ENCODE measurements around the gene TEC. TPM values are rescaled to one million over a fixed set of nuclear protein-coding genes. Genes with fewer than 3 reads are reported as not detected.

TEC gene
- polyA plus RNA-seq, 1 donor (not counting 4 experiments of a cell fraction or from before 2014, with no cell fraction given) = 0.39 TPM

DNA sequence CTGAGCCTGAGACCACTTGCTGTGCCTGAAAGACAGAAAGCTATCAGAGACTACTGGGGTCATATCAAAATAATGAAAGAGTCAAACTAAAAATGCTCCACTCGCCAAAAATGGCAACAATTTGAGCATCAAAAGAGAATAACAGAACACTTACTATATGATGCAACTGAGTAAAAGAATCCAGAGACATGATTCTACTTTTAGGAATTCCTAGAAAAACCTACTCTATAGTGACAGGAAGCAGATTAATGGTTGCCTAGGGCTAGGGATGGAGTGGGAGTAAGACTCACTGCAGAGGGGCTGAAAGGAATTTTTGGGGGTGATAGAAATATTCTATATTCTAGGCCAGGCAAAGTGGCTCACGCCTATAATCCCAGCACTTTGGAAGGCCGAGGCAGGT is 42.3 kb upstream of the TEC start:
- H2AFZ ChIP-seq (ENCODE audit: control insufficient read depth, low read length) = no peak overlapping the region
- no peak overlapping the region for H3K9ac ChIP-seq (ENCODE audit: control insufficient read depth, extremely low read depth, insufficient read depth, low read length)
- H3K36me3 ChIP-seq (ENCODE audit: control insufficient read depth in 2 of 2, extremely low read depth in 1 of 2, insufficient read depth in 2 of 2, low read length in 2 of 2) = no peaks in the 10 kb centered on the region
- FAIRE-seq = no peak
- no peaks in the 10 kb centered on the region for H3K9me3 ChIP-seq (ENCODE audit: control insufficient read depth, low read depth, low read length)
- no peaks in the 10 kb centered on the region for H4K20me1 ChIP-seq (ENCODE audit: control insufficient read depth, extremely low read depth, insufficient read depth, low read length)
- no peaks in the 10 kb centered on the region for H3K27me3 ChIP-seq (ENCODE audit: control insufficient read depth, extremely low read depth, insufficient read depth, low read length)
- no peak overlapping the region for H3K4me3 ChIP-seq (ENCODE audit: control insufficient read depth in 2 of 3, extremely low read depth in 1 of 3, insufficient read depth in 2 of 3, low read depth in 1 of 3, low read length in 3 of 3)
- dilution Hi-C loops (cut with MboI; ENCODE audit: extremely low pct_ligation_motif_present, low sequenced_read_pairs) = no loop called here
- DNase-seq (ENCODE audit: low read depth, low spot score) = no peak
- H3K4me1 ChIP-seq (ENCODE audit: control insufficient read depth, extremely low read depth, insufficient read depth, low read length) = no peaks in the 10 kb centered on the region
- no peak overlapping the region for H3K27ac ChIP-seq (ENCODE audit: control insufficient read depth, insufficient read depth, low read length)
- H3K79me2 ChIP-seq (ENCODE audit: control insufficient read depth, insufficient read depth, low read length) = no peaks in the 10 kb centered on the region
- no peak overlapping the region for H3K4me2 ChIP-seq (ENCODE audit: control insufficient read depth, extremely low read depth, insufficient read depth, low read depth, low read length)
- TF ChIP-seq, protein P1, sequence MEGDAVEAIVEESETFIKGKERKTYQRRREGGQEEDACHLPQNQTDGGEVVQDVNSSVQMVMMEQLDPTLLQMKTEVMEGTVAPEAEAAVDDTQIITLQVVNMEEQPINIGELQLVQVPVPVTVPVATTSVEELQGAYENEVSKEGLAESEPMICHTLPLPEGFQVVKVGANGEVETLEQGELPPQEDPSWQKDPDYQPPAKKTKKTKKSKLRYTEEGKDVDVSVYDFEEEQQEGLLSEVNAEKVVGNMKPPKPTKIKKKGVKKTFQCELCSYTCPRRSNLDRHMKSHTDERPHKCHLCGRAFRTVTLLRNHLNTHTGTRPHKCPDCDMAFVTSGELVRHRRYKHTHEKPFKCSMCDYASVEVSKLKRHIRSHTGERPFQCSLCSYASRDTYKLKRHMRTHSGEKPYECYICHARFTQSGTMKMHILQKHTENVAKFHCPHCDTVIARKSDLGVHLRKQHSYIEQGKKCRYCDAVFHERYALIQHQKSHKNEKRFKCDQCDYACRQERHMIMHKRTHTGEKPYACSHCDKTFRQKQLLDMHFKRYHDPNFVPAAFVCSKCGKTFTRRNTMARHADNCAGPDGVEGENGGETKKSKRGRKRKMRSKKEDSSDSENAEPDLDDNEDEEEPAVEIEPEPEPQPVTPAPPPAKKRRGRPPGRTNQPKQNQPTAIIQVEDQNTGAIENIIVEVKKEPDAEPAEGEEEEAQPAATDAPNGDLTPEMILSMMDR (optimal IDR thresholded peaks at IDR 0.05 in 1 of 3, IDR thresholded peaks at IDR 0.05 in 1 of 3, conservative IDR thresholded peaks at IDR 0.05 in 1 of 3; ENCODE audit: extremely low read depth in 1 of 3, insufficient read depth in 2 of 3, low read length in 3 of 3) = no peak
- no peak for TF ChIP-seq EZH2 (IDR thresholded peaks at IDR 0.05; ENCODE audit: low read length)
- no peaks in the 10 kb centered on the region for H3K9me1 ChIP-seq (ENCODE audit: control insufficient read depth, extremely low read depth, insufficient read depth, low read length)

DNA sequence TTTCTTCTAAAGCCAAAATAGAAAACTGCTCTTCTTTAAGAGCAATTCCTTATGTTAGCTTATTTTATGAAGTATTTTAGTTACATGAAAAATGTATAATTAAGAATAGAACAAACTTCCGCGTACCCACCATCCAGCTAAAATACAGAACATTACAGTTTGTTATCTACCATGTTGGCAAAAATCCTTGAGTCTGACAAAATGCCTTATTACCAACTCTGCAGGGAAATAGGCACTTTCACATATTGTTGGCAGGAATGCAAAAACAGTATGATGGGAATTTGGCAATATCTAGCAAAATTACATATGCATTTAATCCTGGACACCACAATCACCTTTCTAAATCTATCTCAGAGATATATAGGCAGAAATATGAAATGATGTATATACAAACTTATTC is 39.3 kb upstream of the TEC start:
- no peaks in the 10 kb centered on the region for H3K27me3 ChIP-seq (ENCODE audit: control insufficient read depth, extremely low read depth, insufficient read depth, low read length)
- no peak for FAIRE-seq

More for the DNA sequence above, 39.3 kb upstream of the TEC start:
- Histone ChIP-seq H3K79me2 (ENCODE audit: control insufficient read depth, insufficient read depth, low read length) (no peaks in the 10 kb centered on the region), H3K36me3 (ENCODE audit: control insufficient read depth in 2 of 2, extremely low read depth in 1 of 2, insufficient read depth in 2 of 2, low read length in 2 of 2) (no peaks in the 10 kb centered on the region), H3K4me3 (ENCODE audit: control insufficient read depth in 2 of 3, extremely low read depth in 1 of 3, insufficient read depth in 2 of 3, low read depth in 1 of 3, low read length in 3 of 3) (no peak overlapping the region), H3K9me1 (ENCODE audit: control insufficient read depth, extremely low read depth, insufficient read depth, low read length) (no peaks in the 10 kb centered on the region), H3K9me3 (ENCODE audit: control insufficient read depth, low read depth, low read length) (no peaks in the 10 kb centered on the region), H3K4me2 (ENCODE audit: control insufficient read depth, extremely low read depth, insufficient read depth, low read depth, low read length) (no peak overlapping the region), H3K27ac (ENCODE audit: control insufficient read depth, insufficient read depth, low read length) (no peak overlapping the region), H3K9ac (ENCODE audit: control insufficient read depth, extremely low read depth, insufficient read depth, low read length) (no peak overlapping the region), H4K20me1 (ENCODE audit: control insufficient read depth, extremely low read depth, insufficient read depth, low read length) (no peaks in the 10 kb centered on the region), H3K4me1 (ENCODE audit: control insufficient read depth, extremely low read depth, insufficient read depth, low read length) (no peaks in the 10 kb centered on the region), H2AFZ (ENCODE audit: control insufficient read depth, low read length) (no peak overlapping the region)
- no peak for DNase-seq (ENCODE audit: low read depth, low spot score)
- no peak for TF ChIP-seq EZH2 (IDR thresholded peaks at IDR 0.05; ENCODE audit: low read length)
- TF ChIP-seq, protein P1 (optimal IDR thresholded peaks at IDR 0.05 in 1 of 3, IDR thresholded peaks at IDR 0.05 in 1 of 3, conservative IDR thresholded peaks at IDR 0.05 in 1 of 3; ENCODE audit: extremely low read depth in 1 of 3, insufficient read depth in 2 of 3, low read length in 3 of 3) = no peak
- dilution Hi-C loops (cut with MboI; ENCODE audit: extremely low pct_ligation_motif_present, low sequenced_read_pairs) = no loop called here

All from keratinocyte (primary cell).